22Rv1 (cell line): ENCODE data around the gene EIF3K.

ENCODE experiments used
- H3K27ac ChIP-seq: fragments of 450-650 bp; 2 replicates; pipeline ENCODE4 v1.5.1; 2017
- ZFX ChIP-seq: fragments of 450-650 bp; IDR thresholded peaks from 2 replicates; pipeline ENCODE4 v1.6.1; 2017; ENCODE audit warnings: antibody characterized with exemption, borderline replicate concordance
- TF ChIP-seq, protein P1 (sequence below): fragments of 450-650 bp; IDR thresholded peaks from 2 replicates; pipeline ENCODE4 v1.5.1; 2017; ENCODE audit warnings: mild to moderate bottlenecking

Gene EIF3K

GRCh38 chr19:38674388-38675171, 55.6 kb downstream of the EIF3K start:
- H3K27ac ChIP-seq = peak overlapping the region; percentile 31; the same call in 1 of the 2 replicates

GRCh38 chr19:38675611-38676010, 56.6 kb downstream of the EIF3K start:
- TF ChIP-seq, protein P1, sequence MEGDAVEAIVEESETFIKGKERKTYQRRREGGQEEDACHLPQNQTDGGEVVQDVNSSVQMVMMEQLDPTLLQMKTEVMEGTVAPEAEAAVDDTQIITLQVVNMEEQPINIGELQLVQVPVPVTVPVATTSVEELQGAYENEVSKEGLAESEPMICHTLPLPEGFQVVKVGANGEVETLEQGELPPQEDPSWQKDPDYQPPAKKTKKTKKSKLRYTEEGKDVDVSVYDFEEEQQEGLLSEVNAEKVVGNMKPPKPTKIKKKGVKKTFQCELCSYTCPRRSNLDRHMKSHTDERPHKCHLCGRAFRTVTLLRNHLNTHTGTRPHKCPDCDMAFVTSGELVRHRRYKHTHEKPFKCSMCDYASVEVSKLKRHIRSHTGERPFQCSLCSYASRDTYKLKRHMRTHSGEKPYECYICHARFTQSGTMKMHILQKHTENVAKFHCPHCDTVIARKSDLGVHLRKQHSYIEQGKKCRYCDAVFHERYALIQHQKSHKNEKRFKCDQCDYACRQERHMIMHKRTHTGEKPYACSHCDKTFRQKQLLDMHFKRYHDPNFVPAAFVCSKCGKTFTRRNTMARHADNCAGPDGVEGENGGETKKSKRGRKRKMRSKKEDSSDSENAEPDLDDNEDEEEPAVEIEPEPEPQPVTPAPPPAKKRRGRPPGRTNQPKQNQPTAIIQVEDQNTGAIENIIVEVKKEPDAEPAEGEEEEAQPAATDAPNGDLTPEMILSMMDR = no peak
- no peak for TF ChIP-seq ZFX
- peak overlapping the region; percentile 31 for H3K27ac ChIP-seq

More at GRCh38 chr19:38674388-38675171, 55.6 kb downstream of the EIF3K start:
- TF ChIP-seq, protein P1 = no peak
- TF ChIP-seq ZFX = no peak

- H3K27ac ChIP-seq = peak overlapping the region; percentile 31
- no peak for TF ChIP-seq ZFX
- TF ChIP-seq, protein P1 = no peak
Observed at GRCh38 chr19:38676023-38676877, 57.3 kb downstream of the EIF3K start.

DNA sequence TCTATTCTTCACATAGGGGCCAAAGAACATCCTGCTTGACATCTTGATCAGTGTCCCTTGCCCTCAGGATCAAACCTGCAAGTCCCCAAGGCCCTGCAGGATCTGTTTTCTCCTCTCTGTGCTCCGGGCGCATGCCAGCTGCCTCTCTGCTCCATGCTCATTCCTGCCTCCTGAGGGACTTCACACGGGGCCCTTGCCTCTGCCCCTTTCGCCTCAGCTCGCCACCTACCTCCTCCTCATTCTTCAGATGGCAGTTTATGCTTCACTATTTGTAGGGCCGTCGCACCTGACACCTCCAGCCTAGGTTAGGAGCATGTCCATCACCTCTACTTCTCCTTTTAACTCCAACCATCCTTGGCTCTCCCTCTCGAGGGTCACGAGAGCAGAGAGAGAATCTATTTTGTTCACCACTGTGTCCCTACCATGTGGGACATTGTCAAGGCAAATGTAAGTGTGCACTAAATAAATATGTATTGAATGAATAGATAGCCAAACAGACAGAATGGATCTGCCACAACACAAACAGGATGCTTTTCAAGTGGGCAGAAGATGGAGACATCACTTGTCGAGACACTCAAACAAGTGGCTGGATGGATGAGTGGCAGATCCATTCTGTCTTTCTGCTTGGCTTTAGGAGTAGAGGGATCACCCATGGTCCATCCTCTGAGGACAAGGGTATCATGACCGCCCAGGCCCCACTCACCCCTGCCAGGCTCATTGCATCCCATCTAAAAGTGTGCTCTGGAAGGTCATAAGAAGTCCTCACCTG, 58.1 kb downstream of the EIF3K start:
- TF ChIP-seq ZFX = no peak
- TF ChIP-seq, protein P1 = no peak
- H3K27ac ChIP-seq = peak overlapping the region; percentile 31

- TF ChIP-seq ZFX = no peak
- TF ChIP-seq, protein P1 = no peak
- peak overlapping the region; percentile 10; the same call in 1 of the 2 replicates for H3K27ac ChIP-seq
Observed at GRCh38 chr19:38678217-38678890, 59.4 kb downstream of the EIF3K start.

DNA sequence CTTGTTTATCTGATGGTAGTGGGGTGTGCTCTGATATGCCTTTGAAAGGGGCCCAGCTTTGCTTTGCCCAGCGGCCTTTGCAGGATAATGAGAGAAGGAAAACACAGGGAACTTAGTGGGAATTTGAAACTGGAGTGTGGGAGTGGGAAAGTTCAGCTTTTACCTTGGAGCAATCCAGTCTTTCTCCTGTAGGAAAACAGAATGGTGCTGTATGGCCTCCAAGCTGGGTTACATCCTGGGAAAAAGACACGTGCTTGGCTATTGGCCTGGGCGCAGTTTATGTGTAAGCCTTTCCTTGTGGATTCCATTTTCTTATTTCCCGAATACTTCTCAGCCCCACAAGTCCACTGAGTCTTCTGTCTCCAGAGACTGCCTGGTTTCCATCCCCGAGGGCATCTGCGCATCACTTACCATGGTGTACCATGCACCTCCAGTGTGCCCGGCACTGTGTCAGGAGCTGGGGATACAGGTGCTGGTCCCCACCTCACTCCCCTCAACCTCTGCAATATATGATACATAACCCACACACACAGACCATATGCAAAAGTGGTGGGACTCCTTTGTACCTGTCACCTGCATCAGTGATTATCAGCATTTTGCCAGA, 60.0 kb downstream of the EIF3K start:
- TF ChIP-seq, protein P1 = no peak
- no peak for TF ChIP-seq ZFX
- peak overlapping the region; percentile 10; the same call in 1 of the 2 replicates for H3K27ac ChIP-seq
